Calu3 (cell line): ENCODE results near the gene JSRP1. TPM values are rescaled to one million over a fixed set of nuclear protein-coding genes. Genes with fewer than 3 reads are reported as not detected.

ENCODE experiments used
- BruUV-seq: library from RNA; stranded (reverse); fragments of 400-500 nt; replicated peaks from 2 replicates; lab custom pipeline; 2021; lab: Mats Ljungman, UMichigan
- CTCF ChIA-PET: fragments of 300-600 bp; sonication (Branson Sonifier 250); formaldehyde crosslinking; loops from one replicate; lab custom pipeline; 2022; ENCODE audit warnings: antibody characterized with exemption; lab: Charles Lee
- DNase-seq: peaks from one replicate; pipeline ENCODE4 v3.0.0; 2022
- H3K27ac Mint-ChIP-seq: one replicate; pipeline ENCODE4 v1.8.0; 2022; ENCODE audit warnings: mixed read lengths; ENCODE audit not compliant: unreplicated experiment
- H3K27me3 Mint-ChIP-seq: one replicate; pipeline ENCODE4 v1.8.0; 2022; ENCODE audit warnings: mixed read lengths; ENCODE audit not compliant: unreplicated experiment
- H3K36me3 Mint-ChIP-seq: one replicate; pipeline ENCODE4 v1.8.0; 2022; ENCODE audit warnings: mild to moderate bottlenecking, moderate library complexity, mixed read lengths; ENCODE audit not compliant: insufficient read depth, unreplicated experiment
- H3K4me1 Mint-ChIP-seq: one replicate; pipeline ENCODE4 v1.8.0; 2022; ENCODE audit warnings: mild to moderate bottlenecking, low read depth, mixed read lengths; ENCODE audit not compliant: unreplicated experiment
- H3K4me3 Mint-ChIP-seq: one replicate; pipeline ENCODE4 v1.8.0; 2022; ENCODE audit warnings: mild to moderate bottlenecking, low read depth, moderate library complexity, mixed read lengths; ENCODE audit not compliant: unreplicated experiment
- H3K9me3 Mint-ChIP-seq: one replicate; pipeline ENCODE4 v1.8.0; 2022; ENCODE audit warnings: low read depth, mixed read lengths; ENCODE audit not compliant: unreplicated experiment
- CTCF ChIP-seq: fragments of 200-600 bp; IDR thresholded peaks from one replicate; pipeline ENCODE4 v1.8.0; 2022; ENCODE audit warnings: antibody characterized with exemption; ENCODE audit not compliant: unreplicated experiment
- intact Hi-C: fragments of 100-400 bp; cut with micrococcal nuclease; formaldehyde crosslinking; loops from one replicate; pipeline ENCODE4 v1.10.0; 2022; ENCODE audit not compliant: unreplicated experiment
- total RNA-seq: library from RNA; stranded (reverse); gene quantifications from 2 replicates; pipeline ENCODE4 v1.2.3, GENCODE V29; 2022

JSRP1 gene
- total RNA-seq, 1 experiment from 2014 or later: 0.73 TPM

GRCh38 chr19:2291185-2291751 lies 35.1 kb upstream of the JSRP1 start:
- Mint-ChIP-seq H3K9me3 (no peaks in the 10 kb centered on the region), H3K36me3 (peaks cover 10% of the 10 kb centered on the region), H3K4me1 (no peaks in the 10 kb centered on the region), H3K27ac (no peak overlapping the region), H3K27me3 (peaks cover 62% of the 10 kb centered on the region), H3K4me3 (no peak overlapping the region)
- intact Hi-C loops: no loop called here
- TF ChIP-seq CTCF: no peak
- BruUV-seq: no TSS peak
- DNase-seq: peak; percentile 13
- CTCF ChIA-PET: no interaction called here

- no TSS peak for BruUV-seq
- Mint-ChIP-seq H3K36me3 (peaks cover 10% of the 10 kb centered on the region), H3K27ac (no peak overlapping the region), H3K9me3 (no peaks in the 10 kb centered on the region), H3K4me1 (no peaks in the 10 kb centered on the region), H3K27me3 (peaks cover 61% of the 10 kb centered on the region), H3K4me3 (no peak overlapping the region)
- TF ChIP-seq CTCF: no peak
- no peak for DNase-seq
- CTCF ChIA-PET: no interaction called here
- intact Hi-C loops: no loop called here
Measured at GRCh38 chr19:2290441-2291184, 34.4 kb upstream of the JSRP1 start.

DNA sequence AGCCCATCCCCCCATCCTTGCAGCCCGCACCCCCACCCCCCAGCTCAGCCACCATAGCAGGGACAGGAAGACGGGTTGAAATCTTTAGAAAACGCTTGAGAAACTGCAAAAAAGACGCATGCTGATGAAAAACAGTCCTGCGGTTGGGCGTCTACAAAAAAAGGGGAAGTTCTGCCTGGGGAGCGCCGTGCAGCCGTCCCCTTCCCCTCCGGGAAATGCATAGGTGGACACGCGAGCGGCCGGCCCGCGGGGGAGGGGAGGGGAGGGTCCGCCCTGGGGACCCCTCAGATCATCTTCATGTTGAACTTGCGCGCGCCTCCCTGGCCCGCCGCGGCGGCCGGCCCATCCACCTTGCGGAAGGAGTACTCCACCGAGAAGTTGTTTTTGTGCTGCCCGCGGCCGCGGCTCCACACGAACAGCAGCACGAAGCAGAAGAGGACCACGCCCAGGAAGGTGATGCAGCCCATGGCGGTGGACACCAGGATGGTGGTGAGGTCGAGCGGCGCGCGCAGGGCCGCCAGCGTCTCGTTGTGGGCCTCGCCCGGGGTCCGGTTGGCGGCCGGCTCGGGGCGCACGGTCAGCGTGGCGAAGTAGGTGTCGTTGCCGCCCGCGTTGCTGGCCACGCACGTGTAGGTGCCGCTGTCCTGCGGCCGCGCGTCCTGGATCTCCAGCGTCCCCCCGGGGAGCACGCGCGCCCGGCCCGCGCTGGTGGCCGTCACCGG lies 33.7 kb upstream of the JSRP1 start:
- no peak for DNase-seq
- Mint-ChIP-seq H3K4me1 (no peaks in the 10 kb centered on the region), H3K4me3 (peak overlapping the region; percentile 44), H3K27ac (no peak overlapping the region), H3K27me3 (peaks cover 53% of the 10 kb centered on the region), H3K9me3 (no peaks in the 10 kb centered on the region), H3K36me3 (peaks cover 10% of the 10 kb centered on the region)
- BruUV-seq: no TSS peak
- TF ChIP-seq CTCF: no peak
- intact Hi-C loops: no loop called here
- CTCF ChIA-PET: no interaction called here

- BruUV-seq: no TSS peak
- Mint-ChIP-seq H3K36me3 (peaks cover 10% of the 10 kb centered on the region), H3K4me1 (no peaks in the 10 kb centered on the region), H3K27ac (no peak overlapping the region), H3K4me3 (peak overlapping the region; percentile 44), H3K27me3 (peaks cover 45% of the 10 kb centered on the region), H3K9me3 (no peaks in the 10 kb centered on the region)
- intact Hi-C loops: no loop called here
- TF ChIP-seq CTCF: no peak
- CTCF ChIA-PET: interaction anchor here (0.6 kb wide), 1 partner anchor 41 kb away, joined by 4 read pairs; no protein-coding TSS in a partner anchor
- no peak for DNase-seq
Measured at GRCh38 chr19:2288818-2289713, 32.8 kb upstream of the JSRP1 start.
